GM19043 (cell line): ENCODE measurements around the gene CDC23.
"Not testable (repeated sequence)": the region's sequence is repeated elsewhere in the genome, so short reads cannot be mapped to it uniquely, and the experiment has no call there.

Source experiments
- ATAC-seq: cut with Tn5 transposase; IDR thresholded peaks from one replicate; pipeline ENCODE4 v1.9.1; 2021; ENCODE audit warnings: low read depth; ENCODE audit not compliant: unreplicated experiment

CDC23 gene

GRCh38 chr5:138148811-138149210 is 64.3 kb downstream of the CDC23 start:
- ATAC-seq, result no peak

- not testable (repeated sequence) for ATAC-seq
Observed at GRCh38 chr5:138143578-138143977, 69.5 kb downstream of the CDC23 start.

GRCh38 chr5:138141734-138142133 is 71.4 kb downstream of the CDC23 start:
- ATAC-seq, result no peak

DNA sequence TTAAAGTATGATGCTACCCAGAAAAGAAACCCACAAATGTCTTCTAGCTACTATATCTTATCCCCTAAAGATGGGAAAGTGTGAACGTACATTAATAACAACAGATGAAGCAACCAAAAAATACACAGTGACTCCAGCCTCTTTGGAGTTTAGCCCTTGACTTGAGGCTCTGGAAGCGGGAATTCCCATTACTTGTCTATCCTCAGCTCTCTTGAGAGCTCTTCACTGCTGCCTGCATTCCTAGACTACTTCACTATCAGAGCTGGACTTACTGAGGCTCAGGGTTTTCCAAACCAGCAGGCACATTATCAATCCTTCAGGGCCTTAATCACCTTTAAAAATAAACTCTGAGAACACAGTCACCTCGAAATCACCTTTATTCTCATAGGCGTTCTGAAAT is 72.9 kb downstream of the CDC23 start:
- ATAC-seq, result no peak

DNA sequence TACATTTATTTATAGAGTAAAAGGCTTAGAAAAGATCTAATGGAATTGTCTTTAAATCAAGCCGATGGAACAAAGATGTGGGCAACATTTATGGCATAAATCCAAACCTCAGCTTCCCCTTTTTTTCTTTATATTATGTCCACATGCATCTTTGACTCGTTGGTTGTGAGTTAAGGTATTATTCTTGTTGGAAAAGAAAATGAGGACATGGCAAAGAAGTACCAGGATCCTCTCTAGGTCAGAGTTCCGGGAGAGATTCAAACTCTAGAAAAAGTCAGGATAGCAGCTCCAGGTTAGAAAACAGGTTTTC is 73.4 kb downstream of the CDC23 start:
- ATAC-seq, result no peak

DNA sequence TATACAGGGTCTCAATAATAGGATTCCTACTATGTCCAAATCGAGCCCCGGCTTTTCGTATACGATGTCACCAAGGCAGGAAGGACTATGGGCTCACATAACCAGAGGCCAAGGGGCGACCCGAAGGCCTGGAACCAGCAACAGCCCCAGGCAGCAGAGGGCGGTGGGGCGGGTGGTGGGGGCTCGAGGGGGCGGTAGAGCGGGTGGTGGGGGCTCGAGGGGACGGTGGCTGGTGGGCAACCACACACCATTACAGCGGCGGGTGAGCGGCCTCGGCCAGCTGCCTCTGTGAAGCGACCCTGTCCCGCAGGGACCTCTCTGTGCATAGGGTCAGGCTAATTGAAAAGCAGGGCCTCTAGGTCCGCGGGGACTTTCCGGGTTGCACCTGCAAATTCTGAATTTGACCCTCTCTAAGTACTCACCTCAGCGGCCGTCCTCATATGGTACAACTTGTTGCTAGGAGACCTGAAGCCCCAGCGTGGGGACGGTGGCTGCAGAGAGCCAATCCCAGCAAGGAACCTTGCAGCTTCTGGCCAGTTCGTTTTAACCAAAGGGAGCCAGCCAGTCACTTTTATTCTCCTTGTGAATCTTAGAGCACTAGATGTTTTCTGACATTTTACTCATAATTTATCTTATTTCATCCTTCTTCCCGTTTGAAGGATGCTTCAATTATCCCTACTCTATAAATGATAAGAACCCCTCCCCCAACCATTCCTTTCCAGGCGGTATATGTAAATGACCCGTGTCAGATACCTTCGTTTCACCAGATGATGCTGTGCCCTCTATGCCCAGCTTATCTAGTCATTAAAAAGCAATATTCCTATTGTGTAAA is 74.0 kb downstream of the CDC23 start, which contains the start of gene NME5:
Gene NME5, minus strand, starts transcription at position 480 of the 832 bp plus-strand sequence. CDS start 648 bp downstream, outside the sequence.
- ATAC-seq, result no peak
